Measurements from ENCODE around the gene CEP85L. TPM values are rescaled to one million over a fixed set of nuclear protein-coding genes. Genes with fewer than 3 reads are reported as not detected.

CEP85L gene
- total and polyA plus RNA-seq, 2 donors (not counting 1 experiment from before 2014, with no cell fraction given), result 7.3 to 22.0 TPM

DNA sequence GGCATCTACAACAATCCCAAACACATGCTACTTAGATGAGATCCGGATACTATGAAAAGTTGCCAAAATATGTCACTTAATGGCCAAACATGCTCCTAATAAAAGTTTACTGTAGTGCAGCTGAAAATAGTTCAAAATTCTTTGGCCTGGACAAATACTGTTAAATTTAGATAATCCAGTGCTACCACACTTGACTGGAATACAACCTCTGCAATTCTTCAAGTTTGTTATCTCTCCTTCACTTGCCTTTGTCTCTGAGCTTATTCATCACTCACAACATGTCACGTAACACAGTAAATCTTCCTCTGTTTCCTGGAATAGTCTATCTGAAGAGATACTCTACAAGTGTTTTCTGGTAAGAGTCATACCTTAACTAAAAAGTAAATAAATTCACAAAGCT is 113.8 kb downstream of the CEP85L start:
- H3K27ac ChIP-seq (ENCODE audit: insufficient read depth, low read length), result no peak overlapping the region
- H3K9me3 ChIP-seq (ENCODE audit: control insufficient read depth, insufficient read depth, low read depth, low read length), result no peaks in the 10 kb centered on the region
- no peaks in the 10 kb centered on the region for H4K20me1 ChIP-seq (ENCODE audit: control insufficient read depth, extremely low read depth, insufficient read depth, low read length)
- no peak for TF ChIP-seq EZH2 (IDR thresholded peaks at IDR 0.05; ENCODE audit: low read length, missing control alignments)
- TF ChIP-seq, protein P1, sequence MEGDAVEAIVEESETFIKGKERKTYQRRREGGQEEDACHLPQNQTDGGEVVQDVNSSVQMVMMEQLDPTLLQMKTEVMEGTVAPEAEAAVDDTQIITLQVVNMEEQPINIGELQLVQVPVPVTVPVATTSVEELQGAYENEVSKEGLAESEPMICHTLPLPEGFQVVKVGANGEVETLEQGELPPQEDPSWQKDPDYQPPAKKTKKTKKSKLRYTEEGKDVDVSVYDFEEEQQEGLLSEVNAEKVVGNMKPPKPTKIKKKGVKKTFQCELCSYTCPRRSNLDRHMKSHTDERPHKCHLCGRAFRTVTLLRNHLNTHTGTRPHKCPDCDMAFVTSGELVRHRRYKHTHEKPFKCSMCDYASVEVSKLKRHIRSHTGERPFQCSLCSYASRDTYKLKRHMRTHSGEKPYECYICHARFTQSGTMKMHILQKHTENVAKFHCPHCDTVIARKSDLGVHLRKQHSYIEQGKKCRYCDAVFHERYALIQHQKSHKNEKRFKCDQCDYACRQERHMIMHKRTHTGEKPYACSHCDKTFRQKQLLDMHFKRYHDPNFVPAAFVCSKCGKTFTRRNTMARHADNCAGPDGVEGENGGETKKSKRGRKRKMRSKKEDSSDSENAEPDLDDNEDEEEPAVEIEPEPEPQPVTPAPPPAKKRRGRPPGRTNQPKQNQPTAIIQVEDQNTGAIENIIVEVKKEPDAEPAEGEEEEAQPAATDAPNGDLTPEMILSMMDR (conservative IDR thresholded peaks at IDR 0.05 in 1 of 2, IDR thresholded peaks at IDR 0.05 in 1 of 2; ENCODE audit: low read depth in 1 of 2, low read length in 2 of 2), result no peak
- H3K4me3 ChIP-seq (replicated peaks in 1 of 4; ENCODE audit: control extremely low read depth in 1 of 4, insufficient read depth in 1 of 4, low read depth in 3 of 4, low read length in 4 of 4), result no peak overlapping the region
- peak in 1 of 2 donors; percentile 88 for DNase-seq (ENCODE audit: low read depth in 2 of 2)
- no peak overlapping the region for H2AFZ ChIP-seq (ENCODE audit: low read length)
- H3K4me2 ChIP-seq (ENCODE audit: extremely low read depth, insufficient read depth, low read length), result no peak overlapping the region
- H3K4me1 ChIP-seq (ENCODE audit: control insufficient read depth, extremely low read depth, insufficient read depth, low read length), result no peaks in the 10 kb centered on the region
- H3K79me2 ChIP-seq (ENCODE audit: control insufficient read depth, insufficient read depth, low read length), result peaks cover 5% of the 10 kb centered on the region
- no peaks in the 10 kb centered on the region for H3K36me3 ChIP-seq (ENCODE audit: control insufficient read depth, insufficient read depth, low read length)
- H3K9ac ChIP-seq (ENCODE audit: insufficient read depth, low read length), result no peak overlapping the region
- no peaks in the 10 kb centered on the region for H3K27me3 ChIP-seq (ENCODE audit: control insufficient read depth, insufficient read depth, low read length)

DNA sequence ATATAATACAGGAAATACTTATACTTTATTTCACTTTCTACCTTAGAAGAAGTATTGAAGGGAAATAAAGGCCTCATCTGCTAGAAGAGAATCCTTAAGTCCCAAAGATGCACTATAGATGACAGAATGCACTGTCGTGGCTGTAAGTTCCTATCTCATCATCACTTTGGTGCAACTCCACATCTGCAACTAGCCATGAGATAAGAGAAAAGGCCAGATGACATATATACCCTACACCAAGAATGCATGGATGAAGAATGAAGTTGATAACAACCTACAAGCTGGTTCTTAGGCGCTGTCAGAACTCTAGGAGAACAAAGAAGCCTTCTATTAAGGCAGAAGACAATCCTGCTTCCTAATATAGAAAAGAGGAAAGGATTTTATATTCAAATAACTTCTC is 114.9 kb downstream of the CEP85L start:
- TF ChIP-seq, protein P1 (conservative IDR thresholded peaks at IDR 0.05 in 1 of 2, IDR thresholded peaks at IDR 0.05 in 1 of 2; ENCODE audit: low read depth in 1 of 2, low read length in 2 of 2), result no peak
- Histone ChIP-seq H3K27ac (ENCODE audit: insufficient read depth, low read length) (no peak overlapping the region), H3K4me3 (replicated peaks in 1 of 4; ENCODE audit: control extremely low read depth in 1 of 4, insufficient read depth in 1 of 4, low read depth in 3 of 4, low read length in 4 of 4) (no peak overlapping the region), H3K4me1 (ENCODE audit: control insufficient read depth, extremely low read depth, insufficient read depth, low read length) (no peaks in the 10 kb centered on the region), H3K36me3 (ENCODE audit: control insufficient read depth, insufficient read depth, low read length) (no peaks in the 10 kb centered on the region), H3K27me3 (ENCODE audit: control insufficient read depth, insufficient read depth, low read length) (no peaks in the 10 kb centered on the region), H3K4me2 (ENCODE audit: extremely low read depth, insufficient read depth, low read length) (no peak overlapping the region), H3K9ac (ENCODE audit: insufficient read depth, low read length) (no peak overlapping the region), H3K9me3 (ENCODE audit: control insufficient read depth, insufficient read depth, low read depth, low read length) (no peaks in the 10 kb centered on the region), H3K79me2 (ENCODE audit: control insufficient read depth, insufficient read depth, low read length) (peaks cover 9% of the 10 kb centered on the region), H4K20me1 (ENCODE audit: control insufficient read depth, extremely low read depth, insufficient read depth, low read length) (no peaks in the 10 kb centered on the region), H2AFZ (ENCODE audit: low read length) (no peak overlapping the region)
- DNase-seq (ENCODE audit: low read depth in 2 of 2), result peak in 1 of 2 donors; percentile 25

DNA sequence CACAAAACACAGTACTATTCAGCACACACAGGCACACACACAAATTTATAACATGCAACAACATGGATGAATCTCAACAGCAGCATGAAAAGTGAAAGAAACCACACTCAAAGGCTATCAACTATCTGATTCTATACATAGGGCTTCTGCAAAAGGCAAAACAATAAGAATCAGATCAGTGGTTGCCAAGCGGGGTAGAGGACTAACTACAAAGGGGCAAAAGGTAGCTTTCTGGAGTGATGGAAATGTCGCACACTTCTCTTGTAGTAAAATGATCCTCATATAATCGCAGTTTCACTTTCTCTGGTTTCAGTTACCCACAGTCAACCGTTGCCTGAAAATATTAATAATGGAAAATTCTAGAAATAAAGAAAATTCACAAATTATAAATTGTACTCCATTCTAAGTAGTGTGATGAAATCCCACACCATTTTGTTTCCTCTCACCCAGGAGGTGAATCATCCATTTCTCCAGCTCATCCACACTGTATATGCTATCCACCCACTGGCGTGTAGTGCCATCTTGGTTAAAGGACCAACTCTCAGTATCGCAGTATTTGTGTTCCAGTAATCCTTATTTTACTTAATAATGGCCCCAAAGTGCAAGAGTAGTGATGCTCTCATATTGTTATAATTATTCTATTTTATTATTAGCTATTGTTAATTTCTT is 116.1 kb downstream of the CEP85L start:
- H3K79me2 ChIP-seq (ENCODE audit: control insufficient read depth, insufficient read depth, low read length), result peaks cover 13% of the 10 kb centered on the region
- H3K9me3 ChIP-seq (ENCODE audit: control insufficient read depth, insufficient read depth, low read depth, low read length), result no peaks in the 10 kb centered on the region

More for the DNA sequence above, 116.1 kb downstream of the CEP85L start:
- Histone ChIP-seq H3K4me1 (ENCODE audit: control insufficient read depth, extremely low read depth, insufficient read depth, low read length) (no peaks in the 10 kb centered on the region), H3K4me3 (replicated peaks in 1 of 4; ENCODE audit: control extremely low read depth in 1 of 4, insufficient read depth in 1 of 4, low read depth in 3 of 4, low read length in 4 of 4) (no peak overlapping the region), H3K9ac (ENCODE audit: insufficient read depth, low read length) (no peak overlapping the region), H4K20me1 (ENCODE audit: control insufficient read depth, extremely low read depth, insufficient read depth, low read length) (no peaks in the 10 kb centered on the region), H3K27ac (ENCODE audit: insufficient read depth, low read length) (no peak overlapping the region), H2AFZ (ENCODE audit: low read length) (no peak overlapping the region), H3K36me3 (ENCODE audit: control insufficient read depth, insufficient read depth, low read length) (no peaks in the 10 kb centered on the region), H3K27me3 (ENCODE audit: control insufficient read depth, insufficient read depth, low read length) (no peaks in the 10 kb centered on the region), H3K4me2 (ENCODE audit: extremely low read depth, insufficient read depth, low read length) (no peak overlapping the region)
- TF ChIP-seq EZH2 (IDR thresholded peaks at IDR 0.05; ENCODE audit: low read length, missing control alignments), result no peak
- TF ChIP-seq, protein P1 (conservative IDR thresholded peaks at IDR 0.05 in 1 of 2, IDR thresholded peaks at IDR 0.05 in 1 of 2; ENCODE audit: low read depth in 1 of 2, low read length in 2 of 2), result no peak
- no peak for DNase-seq (ENCODE audit: low read depth in 2 of 2)

All from fibroblast of lung (primary cell).